ENCODE results near the gene RAPGEF4. TPM values are rescaled to one million over a fixed set of nuclear protein-coding genes. Genes with fewer than 3 reads are reported as not detected.
A peak's percentile ranks its signal among the peaks of the same experiment; 100 is the strongest.

The RAPGEF4 gene
- total RNA-seq, 1 donor from 2014 or later: 1.5 TPM

GRCh38 chr2:172821370-172822338 lies 86.0 kb downstream of the RAPGEF4 start:
- DNase-seq (ENCODE audit: low read depth): no peak

DNA sequence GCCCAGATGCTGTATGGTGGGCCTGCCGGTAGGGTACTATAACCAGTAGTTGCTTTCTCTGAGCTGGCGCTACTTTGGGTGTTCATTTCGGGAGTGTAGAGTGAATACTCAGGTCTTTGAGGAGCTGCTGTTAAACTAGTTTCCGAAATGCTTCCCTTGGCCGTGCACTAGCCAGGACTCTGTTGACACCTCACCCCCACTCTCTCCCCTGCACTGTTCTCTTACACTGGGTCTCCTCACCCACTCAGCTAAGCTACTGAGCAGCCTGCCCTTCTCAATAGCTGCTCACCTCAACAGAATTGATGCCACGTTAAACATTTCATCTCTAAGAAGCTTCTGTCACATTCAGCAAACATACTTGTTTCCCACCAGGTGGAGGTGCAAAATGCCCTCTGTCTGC lies 86.9 kb downstream of the RAPGEF4 start:
- DNase-seq (ENCODE audit: low read depth): no peak

GRCh38 chr2:172823261-172823850 lies 87.7 kb downstream of the RAPGEF4 start:
- no peak for DNase-seq (ENCODE audit: low read depth)

- DNase-seq (ENCODE audit: low read depth): no peak
These were observed 90.9 kb downstream of the RAPGEF4 start for GRCh38 chr2:172826522-172826921.

GRCh38 chr2:172829229-172829628 lies 93.6 kb downstream of the RAPGEF4 start:
- peak; percentile 10 for DNase-seq (ENCODE audit: low read depth)

DNA sequence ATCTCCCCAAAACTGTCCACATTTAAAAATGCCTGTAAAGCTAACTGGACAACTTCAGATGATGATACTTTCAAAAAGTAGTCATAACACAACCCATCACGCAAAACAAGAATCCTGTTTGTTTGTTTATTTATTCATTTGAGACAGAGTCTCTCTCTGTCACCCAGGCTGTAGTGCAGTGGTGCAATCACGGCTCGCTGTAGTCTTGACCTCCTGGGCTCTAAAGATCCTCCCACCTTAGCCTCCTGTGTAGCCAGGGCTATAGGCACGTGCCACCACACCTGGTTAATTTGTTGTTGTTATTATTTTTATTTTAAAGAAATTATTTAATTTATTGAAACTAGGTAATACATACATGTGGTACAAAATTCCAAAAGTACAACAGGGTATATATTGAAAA lies 94.8 kb downstream of the RAPGEF4 start:
- DNase-seq (ENCODE audit: low read depth): no peak

- DNase-seq (ENCODE audit: low read depth): no peak
These were observed 98.3 kb downstream of the RAPGEF4 start for GRCh38 chr2:172833898-172834297.

DNA sequence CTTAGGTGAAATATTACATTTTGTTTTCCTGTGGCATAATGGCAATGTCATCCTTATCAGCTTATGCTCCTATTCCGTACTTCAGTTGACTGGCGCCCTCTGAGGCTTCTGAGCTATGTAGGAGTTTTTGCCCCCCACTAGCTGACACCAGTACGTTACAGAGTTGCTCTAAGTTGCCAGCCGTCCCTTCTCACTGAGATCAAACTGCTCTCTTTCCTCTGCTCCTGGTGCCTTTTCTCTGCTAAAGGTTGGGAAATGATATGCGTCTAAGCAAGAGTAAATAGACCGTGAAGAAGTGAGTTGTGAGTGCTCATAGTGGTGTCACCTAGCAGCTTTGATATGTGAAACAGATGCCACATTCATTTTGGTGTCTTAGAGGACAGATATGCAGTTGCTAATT lies 99.2 kb downstream of the RAPGEF4 start:
- no peak for DNase-seq (ENCODE audit: low read depth)

- no peak for DNase-seq (ENCODE audit: low read depth)
These were observed 100.7 kb downstream of the RAPGEF4 start for GRCh38 chr2:172836347-172836821.

- DNase-seq (ENCODE audit: low read depth): no peak
These were observed 101.2 kb downstream of the RAPGEF4 start for GRCh38 chr2:172836827-172837226.

GRCh38 chr2:172839446-172839845 lies 103.8 kb downstream of the RAPGEF4 start:
- no peak for DNase-seq (ENCODE audit: low read depth)

DNA sequence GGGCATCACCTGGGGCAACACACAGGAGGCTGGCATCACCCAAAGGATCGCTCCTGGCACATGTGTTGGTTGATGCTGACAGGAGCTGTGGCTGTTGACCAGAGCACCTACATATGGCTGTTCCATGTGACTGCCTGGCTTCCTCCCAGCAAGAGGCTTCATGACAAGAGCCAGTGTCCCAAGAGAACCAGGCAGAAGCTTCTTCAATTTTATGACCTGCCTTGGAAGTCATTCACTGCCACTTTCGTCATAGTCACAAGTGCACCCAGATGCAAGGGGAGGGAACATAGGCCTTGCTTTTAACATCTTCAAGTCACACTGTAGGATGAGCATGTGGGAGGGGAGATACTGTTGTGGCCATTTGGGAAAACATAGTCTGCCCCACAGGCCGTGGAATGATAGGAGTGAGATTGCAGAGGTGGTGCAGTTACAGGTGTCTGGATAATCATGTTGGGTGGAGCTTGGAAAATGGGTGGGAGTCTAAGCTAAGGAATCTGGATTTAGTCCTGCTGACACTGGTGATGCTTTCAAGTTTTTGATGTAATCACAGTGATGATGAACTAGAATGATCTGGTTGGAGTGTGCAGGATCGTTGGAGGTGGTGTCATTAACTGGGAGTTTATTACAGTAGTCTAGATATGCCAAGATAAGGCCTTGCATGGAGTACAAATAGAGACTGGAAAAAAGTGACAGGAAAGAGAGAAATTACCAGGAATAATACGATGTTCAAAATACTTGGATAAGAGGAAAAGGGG lies 107.0 kb downstream of the RAPGEF4 start:
- DNase-seq (ENCODE audit: low read depth): no peak

DNA sequence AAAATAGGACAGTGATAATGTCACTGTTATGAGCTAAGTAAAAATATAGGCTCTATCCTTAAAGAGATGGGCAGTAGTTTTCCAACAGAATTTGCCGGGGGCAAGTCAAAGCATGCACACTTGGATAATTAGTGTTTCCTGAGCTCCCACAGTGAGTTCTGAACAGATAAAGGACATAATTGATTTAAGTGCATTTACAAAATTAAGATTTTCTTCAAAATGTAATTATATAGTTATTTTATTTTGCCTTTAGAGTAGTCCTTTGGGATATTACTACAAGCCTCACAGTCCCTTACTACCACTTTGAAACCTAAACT lies 107.6 kb downstream of the RAPGEF4 start:
- no peak for DNase-seq (ENCODE audit: low read depth)

DNA sequence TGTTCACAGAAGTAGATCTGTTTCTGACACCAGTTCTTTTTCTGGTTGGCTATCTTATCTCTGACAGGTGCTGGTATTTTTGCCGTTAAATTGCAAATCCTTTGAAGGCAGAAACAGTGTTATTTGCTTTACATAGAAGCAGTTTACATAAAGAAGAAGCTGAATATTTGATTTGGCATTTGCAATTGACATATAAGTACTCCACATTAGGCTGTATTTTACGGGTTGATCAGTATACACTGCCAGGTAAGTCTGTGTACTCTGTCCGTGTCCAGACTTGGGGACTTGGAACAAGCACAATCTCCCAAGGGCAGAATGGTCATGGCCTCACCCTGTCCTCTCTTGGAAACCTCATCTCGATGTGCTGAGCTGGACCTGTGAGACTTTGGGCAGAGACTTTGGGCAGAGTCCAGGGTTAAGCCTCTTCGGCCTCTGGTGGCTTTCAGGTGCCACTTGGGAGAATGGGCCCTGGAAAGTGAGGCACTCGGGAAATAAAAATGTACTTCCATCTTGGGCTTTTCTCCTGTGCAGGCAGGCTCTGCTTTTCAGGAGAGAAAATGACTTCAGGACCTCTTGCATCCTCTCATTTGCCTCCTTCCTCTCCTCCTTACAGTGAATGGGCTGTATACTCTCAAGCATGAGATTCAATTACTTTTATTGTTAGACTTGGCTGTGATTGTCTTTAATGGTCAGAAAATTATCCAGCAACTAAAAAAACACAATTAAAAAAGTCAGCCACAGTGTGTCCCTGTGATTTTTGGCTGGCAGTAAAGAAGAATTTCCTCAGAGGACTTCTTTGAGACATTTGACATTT lies 108.5 kb downstream of the RAPGEF4 start:
- DNase-seq (ENCODE audit: low read depth): no peak

- no peak for DNase-seq (ENCODE audit: low read depth)
These were observed 109.5 kb downstream of the RAPGEF4 start for GRCh38 chr2:172845028-172845630.

DNA sequence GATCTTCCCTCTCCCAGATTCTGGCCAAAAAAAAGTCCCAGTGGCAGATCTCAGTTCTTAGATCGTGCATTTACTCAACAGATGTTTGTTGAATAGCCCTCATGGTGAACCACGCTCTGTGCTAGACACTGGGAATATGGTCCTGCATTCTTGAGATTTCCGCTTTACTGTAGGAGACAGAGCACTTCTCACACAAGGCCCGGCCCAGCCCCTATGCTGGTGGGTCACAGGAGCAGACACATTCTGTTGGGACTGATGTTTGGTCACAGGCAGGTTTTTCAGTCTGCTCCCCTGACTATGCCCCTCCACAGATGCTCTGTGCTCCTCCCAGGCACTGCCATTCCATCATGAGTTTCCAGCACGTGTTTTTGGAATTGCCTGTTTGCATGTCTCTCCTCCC lies 110.9 kb downstream of the RAPGEF4 start:
- no peak for DNase-seq (ENCODE audit: low read depth)

- DNase-seq (ENCODE audit: low read depth): no peak
These were observed 111.5 kb downstream of the RAPGEF4 start for GRCh38 chr2:172847188-172847587.

DNA sequence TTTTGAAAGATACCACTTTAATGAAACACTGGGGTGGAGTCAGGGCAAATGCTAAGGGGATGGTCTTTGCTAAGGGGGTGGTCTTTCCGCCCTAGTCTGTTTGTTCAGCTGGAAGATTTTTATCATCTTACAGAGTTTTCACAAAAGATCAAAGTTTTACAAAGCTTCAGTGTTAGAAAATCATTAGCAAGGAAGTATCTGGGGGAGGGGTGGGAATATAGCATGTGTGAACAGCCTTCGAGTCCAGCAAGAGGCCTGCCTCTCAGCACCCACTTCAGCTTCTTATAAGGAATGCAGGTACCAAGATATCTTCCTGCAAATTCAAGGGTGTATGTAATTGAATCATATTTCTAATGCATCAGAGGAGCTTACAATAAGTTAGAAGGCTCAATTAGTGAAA lies 112.9 kb downstream of the RAPGEF4 start:
- no peak for DNase-seq (ENCODE audit: low read depth)

- DNase-seq (ENCODE audit: low read depth): no peak
These were observed 114.0 kb downstream of the RAPGEF4 start for GRCh38 chr2:172849519-172850217.

DNA sequence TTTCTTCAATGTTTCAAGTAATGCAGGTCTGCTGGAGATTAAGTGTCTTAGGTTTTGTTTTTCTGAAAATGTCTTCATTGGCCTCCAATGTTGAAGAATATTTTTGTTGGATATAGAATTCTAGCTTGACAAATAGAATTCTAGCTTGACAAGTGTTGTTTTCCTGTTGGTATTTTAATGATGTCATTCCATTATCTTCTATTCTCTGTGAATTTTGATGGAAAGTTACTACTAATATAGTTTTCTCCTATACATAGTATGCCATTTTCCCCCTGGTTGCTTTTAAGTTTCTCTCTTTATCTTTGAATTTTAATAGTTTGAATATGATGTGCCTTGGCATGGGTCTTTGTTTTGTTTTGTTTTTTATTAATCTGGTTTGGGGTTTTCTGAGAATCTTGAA lies 119.9 kb downstream of the RAPGEF4 start:
- no peak for DNase-seq (ENCODE audit: low read depth)

Measured in myocyte (in vitro differentiated cells).